MM.1S (cell line): ENCODE results near the gene BRF1.

Experiments used
- DNase-seq: peaks from one replicate; pipeline ENCODE4 v3.0.0-alpha.2; 2015
- H2AFZ ChIP-seq: fragments of 300-600 bp; sonication (generic); 2 replicates; pipeline ENCODE4 v1.6.0; 2016; ENCODE audit warnings: antibody characterized with exemption, low read length
- H3F3A ChIP-seq: fragments of 300-600 bp; sonication (generic); 2 replicates; pipeline ENCODE4 v1.6.1; 2016; ENCODE audit warnings: mild to moderate bottlenecking, antibody characterized with exemption, low read length, moderate library complexity, mixed read lengths; ENCODE audit not compliant: insufficient read depth
- H3K27ac ChIP-seq: fragments of 300-600 bp; sonication (generic); 2 replicates; pipeline ENCODE4 v1.5.1; 2016; ENCODE audit warnings: mild to moderate bottlenecking, low read length
- H3K27me3 ChIP-seq: fragments of 300-600 bp; sonication (generic); replicated peaks from 2 replicates; pipeline ENCODE4 v1.6.0; 2016; ENCODE audit warnings: low read length; ENCODE audit not compliant: insufficient read depth
- H3K36me3 ChIP-seq: fragments of 300-600 bp; sonication (generic); replicated peaks from 2 replicates; pipeline ENCODE4 v1.6.1; 2016; ENCODE audit warnings: mild to moderate bottlenecking, low read length, mixed read lengths; ENCODE audit not compliant: insufficient read depth
- H3K4me1 ChIP-seq: fragments of 300-600 bp; sonication (generic); 2 replicates; pipeline ENCODE4 v1.6.1; 2016; ENCODE audit warnings: low read length, mixed read lengths
- H3K4me2 ChIP-seq: fragments of 300-600 bp; sonication (generic); 2 replicates; pipeline ENCODE4 v1.6.0; 2016; ENCODE audit warnings: low read depth, low read length
- H3K4me3 ChIP-seq: fragments of 300-600 bp; sonication (generic); 2 replicates; pipeline ENCODE4 v1.5.1; 2016; ENCODE audit warnings: low read length, mixed read lengths
- H3K79me2 ChIP-seq: fragments of 300-600 bp; sonication (generic); 2 replicates; pipeline ENCODE4 v1.6.1; 2016; ENCODE audit warnings: mixed run types, low read length, mixed read lengths
- H3K9ac ChIP-seq: fragments of 300-600 bp; sonication (generic); 2 replicates; pipeline ENCODE4 v1.6.1; 2016; ENCODE audit warnings: low read length, mixed read lengths
- H3K9me2 ChIP-seq: fragments of 300-600 bp; sonication (generic); replicated peaks from 2 replicates; pipeline ENCODE4 v1.6.1; 2016; ENCODE audit warnings: mild to moderate bottlenecking, low read length, mixed read lengths; ENCODE audit not compliant: insufficient read depth
- H3K9me3 ChIP-seq: fragments of 300-600 bp; sonication (generic); replicated peaks from 2 replicates; pipeline ENCODE4 v1.6.1; 2016; ENCODE audit warnings: mild to moderate bottlenecking, low read length, mixed read lengths; ENCODE audit not compliant: insufficient read depth
- H4K20me1 ChIP-seq: fragments of 300-600 bp; sonication (generic); 2 replicates; pipeline ENCODE4 v1.6.1; 2016; ENCODE audit warnings: mild to moderate bottlenecking, low read length, moderate library complexity, mixed read lengths; ENCODE audit not compliant: insufficient read depth
- CTCF ChIP-seq: fragments of 300-600 bp; sonication (generic); IDR thresholded peaks from 2 replicates; pipeline ENCODE4 v1.5.1; 2016; ENCODE audit warnings: antibody characterized with exemption, low read length, mixed read lengths
- EZH2 ChIP-seq: fragments of 300-600 bp; sonication (generic); optimal IDR thresholded peaks from 2 replicates; pipeline ENCODE3; 2017; ENCODE audit warnings: low read depth, mild to moderate bottlenecking, antibody characterized with exemption, low read length, mixed read lengths
- EZH2phosphoT487 ChIP-seq: fragments of 300-600 bp; sonication (generic); IDR thresholded peaks from 2 replicates; pipeline ENCODE4 v1.6.1; 2018; ENCODE audit warnings: antibody characterized with exemption, low read length

Gene BRF1

GRCh38 chr14:105331575-105332349, 31.0 kb upstream of the BRF1 start:
- Histone ChIP-seq H2AFZ (no peak overlapping the region), H3K4me2 (no peak overlapping the region), H3K9me2 (no peaks in the 10 kb centered on the region), H3K27ac (no peak overlapping the region), H3K9me3 (no peaks in the 10 kb centered on the region), H3K27me3 (no peaks in the 10 kb centered on the region), H3K4me3 (no peak overlapping the region), H3K4me1 (no peaks in the 10 kb centered on the region), H3F3A (no peaks in the 10 kb centered on the region), H3K9ac (no peak overlapping the region), H3K79me2 (no peaks in the 10 kb centered on the region), H4K20me1 (no peaks in the 10 kb centered on the region), H3K36me3 (no peaks in the 10 kb centered on the region)
- no peak for DNase-seq
- no peak for TF ChIP-seq EZH2
- no peak for TF ChIP-seq CTCF
- TF ChIP-seq EZH2phosphoT487: no peak

GRCh38 chr14:105330491-105330895, 29.7 kb upstream of the BRF1 start:
- Histone ChIP-seq H3K27me3 (no peaks in the 10 kb centered on the region), H3K9ac (no peak overlapping the region), H3K36me3 (no peaks in the 10 kb centered on the region), H3K27ac (no peak overlapping the region), H3K4me2 (no peak overlapping the region), H3F3A (no peaks in the 10 kb centered on the region), H3K79me2 (no peaks in the 10 kb centered on the region), H4K20me1 (no peaks in the 10 kb centered on the region), H3K4me3 (no peak overlapping the region), H3K4me1 (no peaks in the 10 kb centered on the region), H2AFZ (no peak overlapping the region), H3K9me2 (no peaks in the 10 kb centered on the region), H3K9me3 (no peaks in the 10 kb centered on the region)
- DNase-seq: no peak
- TF ChIP-seq EZH2phosphoT487 (no peak), CTCF (no peak), EZH2 (no peak)

GRCh38 chr14:105329411-105330150, 28.8 kb upstream of the BRF1 start:
- H4K20me1 ChIP-seq: no peaks in the 10 kb centered on the region
- no peak overlapping the region for H3K9ac ChIP-seq
- no peaks in the 10 kb centered on the region for H3K36me3 ChIP-seq
- no peaks in the 10 kb centered on the region for H3K27me3 ChIP-seq
- no peak overlapping the region for H2AFZ ChIP-seq
- TF ChIP-seq CTCF (no peak), EZH2phosphoT487 (no peak), EZH2 (no peak)
- no peaks in the 10 kb centered on the region for H3F3A ChIP-seq
- no peak overlapping the region for H3K4me2 ChIP-seq
- no peak overlapping the region for H3K27ac ChIP-seq
- no peak overlapping the region for H3K4me3 ChIP-seq
- DNase-seq: no peak
- H3K9me3 ChIP-seq: no peaks in the 10 kb centered on the region
- H3K9me2 ChIP-seq: no peaks in the 10 kb centered on the region
- no peaks in the 10 kb centered on the region for H3K79me2 ChIP-seq
- no peaks in the 10 kb centered on the region for H3K4me1 ChIP-seq
